Fibroblast of skin of right quadriceps (primary cell): ENCODE data around the gene SPANXN4.

Experiments
- DNase-seq: peaks from one replicate; pipeline ENCODE4 v3.0.0-alpha.2; 2013

Gene SPANXN4

GRCh38 chrX:143025628-143026027 is at the start of gene SPANXN4:
Gene SPANXN4, plus strand, starts transcription at chrX:143025928. Its CDS starts 87 bp downstream, at chrX:143026015.
- no peak for DNase-seq

GRCh38 chrX:142977128-142977914 is 48.4 kb upstream of the SPANXN4 start:
- no peak for DNase-seq

- no peak for DNase-seq
Observed at GRCh38 chrX:142978130-142978684, 47.5 kb upstream of the SPANXN4 start.

GRCh38 chrX:142982679-142983078 is 43.0 kb upstream of the SPANXN4 start:
- no peak for DNase-seq

- DNase-seq = no peak
Observed at GRCh38 chrX:142994988-142995387, 30.7 kb upstream of the SPANXN4 start.

- DNase-seq = peak; percentile 25
Observed at GRCh38 chrX:142998447-142999198, 27.1 kb upstream of the SPANXN4 start.

- peak; percentile 8 for DNase-seq
Observed at GRCh38 chrX:142999199-142999701, 26.5 kb upstream of the SPANXN4 start.

- no peak for DNase-seq
Observed at GRCh38 chrX:143002206-143002605, 23.5 kb upstream of the SPANXN4 start.

- no peak for DNase-seq
Observed at GRCh38 chrX:143017272-143017671, 8.5 kb upstream of the SPANXN4 start.

- DNase-seq = no peak
Observed at GRCh38 chrX:143027275-143027674, 1.5 kb downstream of the SPANXN4 start.

GRCh38 chrX:143047511-143047910 is 21.8 kb downstream of the SPANXN4 start:
- DNase-seq = no peak

- no peak for DNase-seq
Observed at GRCh38 chrX:143058120-143058519, 32.4 kb downstream of the SPANXN4 start.

- no peak for DNase-seq
Observed at GRCh38 chrX:143081231-143081630, 55.5 kb downstream of the SPANXN4 start.

- no peak for DNase-seq
Observed at GRCh38 chrX:143082537-143082936, 56.8 kb downstream of the SPANXN4 start.
